SK-N-SH (cell line): Measurements from ENCODE around the gene MKRN2OS.

ENCODE experiments used
- CHD2 ChIP-seq: fragments of 150-350 bp; IDR thresholded peaks from 2 replicates; pipeline ENCODE4 v1.6.1; 2018; ENCODE audit warnings: low read length; ENCODE audit not compliant: partially characterized antibody
- POLR2AphosphoS5 ChIP-seq: IDR thresholded peaks from 2 replicates; pipeline ENCODE4 v1.6.1; 2012; ENCODE audit warnings: low read depth, low read length
- RAD21 ChIP-seq: IDR thresholded peaks from 2 replicates; pipeline ENCODE4 v1.6.1; 2012; ENCODE audit warnings: mild to moderate bottlenecking, low read length
- RXRA ChIP-seq: IDR thresholded peaks from 2 replicates; pipeline ENCODE4 v1.4.0; 2012; ENCODE audit warnings: low read depth, mild to moderate bottlenecking, borderline replicate concordance
- TF ChIP-seq, protein P1 (sequence below): fragments of 200-600 bp; sonication (generic); IDR thresholded peaks from 2 replicates; pipeline ENCODE4 v1.6.1; 2017; ENCODE audit warnings: antibody characterized with exemption, mild to moderate bottlenecking, moderate library complexity
- TF ChIP-seq, protein P2 (sequence below): IDR thresholded peaks from 2 replicates; pipeline ENCODE4 v1.6.1; 2012; ENCODE audit warnings: mild to moderate bottlenecking, low read depth, low read length, moderate library complexity

DNA sequence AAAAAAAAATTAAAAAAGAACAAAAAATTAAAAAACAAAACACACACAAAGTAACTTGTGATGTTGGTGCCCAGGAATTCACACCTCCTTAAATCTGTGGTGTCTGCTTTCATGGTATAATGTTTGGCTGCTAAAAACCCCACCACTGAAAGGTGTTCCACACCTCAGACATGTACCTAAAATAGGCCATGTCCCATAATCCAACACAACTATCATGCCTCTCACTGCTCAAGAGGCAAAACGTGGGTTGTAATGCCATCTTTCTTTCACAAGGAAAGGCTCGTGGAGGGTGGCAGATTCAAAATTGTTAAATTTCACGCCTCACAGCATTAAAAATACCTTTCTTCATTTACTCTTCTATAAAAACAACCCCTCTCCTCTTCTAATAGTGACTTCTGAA is 41.1 kb upstream of the MKRN2OS start:
- TF ChIP-seq, protein P1, sequence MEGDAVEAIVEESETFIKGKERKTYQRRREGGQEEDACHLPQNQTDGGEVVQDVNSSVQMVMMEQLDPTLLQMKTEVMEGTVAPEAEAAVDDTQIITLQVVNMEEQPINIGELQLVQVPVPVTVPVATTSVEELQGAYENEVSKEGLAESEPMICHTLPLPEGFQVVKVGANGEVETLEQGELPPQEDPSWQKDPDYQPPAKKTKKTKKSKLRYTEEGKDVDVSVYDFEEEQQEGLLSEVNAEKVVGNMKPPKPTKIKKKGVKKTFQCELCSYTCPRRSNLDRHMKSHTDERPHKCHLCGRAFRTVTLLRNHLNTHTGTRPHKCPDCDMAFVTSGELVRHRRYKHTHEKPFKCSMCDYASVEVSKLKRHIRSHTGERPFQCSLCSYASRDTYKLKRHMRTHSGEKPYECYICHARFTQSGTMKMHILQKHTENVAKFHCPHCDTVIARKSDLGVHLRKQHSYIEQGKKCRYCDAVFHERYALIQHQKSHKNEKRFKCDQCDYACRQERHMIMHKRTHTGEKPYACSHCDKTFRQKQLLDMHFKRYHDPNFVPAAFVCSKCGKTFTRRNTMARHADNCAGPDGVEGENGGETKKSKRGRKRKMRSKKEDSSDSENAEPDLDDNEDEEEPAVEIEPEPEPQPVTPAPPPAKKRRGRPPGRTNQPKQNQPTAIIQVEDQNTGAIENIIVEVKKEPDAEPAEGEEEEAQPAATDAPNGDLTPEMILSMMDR = no peak
- TF ChIP-seq POLR2AphosphoS5 (no peak), CHD2 (no peak), RXRA (no peak), RAD21 (no peak)
- TF ChIP-seq, protein P2, sequence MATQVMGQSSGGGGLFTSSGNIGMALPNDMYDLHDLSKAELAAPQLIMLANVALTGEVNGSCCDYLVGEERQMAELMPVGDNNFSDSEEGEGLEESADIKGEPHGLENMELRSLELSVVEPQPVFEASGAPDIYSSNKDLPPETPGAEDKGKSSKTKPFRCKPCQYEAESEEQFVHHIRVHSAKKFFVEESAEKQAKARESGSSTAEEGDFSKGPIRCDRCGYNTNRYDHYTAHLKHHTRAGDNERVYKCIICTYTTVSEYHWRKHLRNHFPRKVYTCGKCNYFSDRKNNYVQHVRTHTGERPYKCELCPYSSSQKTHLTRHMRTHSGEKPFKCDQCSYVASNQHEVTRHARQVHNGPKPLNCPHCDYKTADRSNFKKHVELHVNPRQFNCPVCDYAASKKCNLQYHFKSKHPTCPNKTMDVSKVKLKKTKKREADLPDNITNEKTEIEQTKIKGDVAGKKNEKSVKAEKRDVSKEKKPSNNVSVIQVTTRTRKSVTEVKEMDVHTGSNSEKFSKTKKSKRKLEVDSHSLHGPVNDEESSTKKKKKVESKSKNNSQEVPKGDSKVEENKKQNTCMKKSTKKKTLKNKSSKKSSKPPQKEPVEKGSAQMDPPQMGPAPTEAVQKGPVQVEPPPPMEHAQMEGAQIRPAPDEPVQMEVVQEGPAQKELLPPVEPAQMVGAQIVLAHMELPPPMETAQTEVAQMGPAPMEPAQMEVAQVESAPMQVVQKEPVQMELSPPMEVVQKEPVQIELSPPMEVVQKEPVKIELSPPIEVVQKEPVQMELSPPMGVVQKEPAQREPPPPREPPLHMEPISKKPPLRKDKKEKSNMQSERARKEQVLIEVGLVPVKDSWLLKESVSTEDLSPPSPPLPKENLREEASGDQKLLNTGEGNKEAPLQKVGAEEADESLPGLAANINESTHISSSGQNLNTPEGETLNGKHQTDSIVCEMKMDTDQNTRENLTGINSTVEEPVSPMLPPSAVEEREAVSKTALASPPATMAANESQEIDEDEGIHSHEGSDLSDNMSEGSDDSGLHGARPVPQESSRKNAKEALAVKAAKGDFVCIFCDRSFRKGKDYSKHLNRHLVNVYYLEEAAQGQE = no peak
